Mesenchymal stem cell (in vitro differentiated cells and primary cell): ENCODE results near the gene NDC1. TPM values are rescaled to one million over a fixed set of nuclear protein-coding genes. Genes with fewer than 3 reads are reported as not detected.

Experiments
- DNase-seq: peaks from one replicate; pipeline ENCODE4 v3.0.0-alpha.2; 2013
- H2AFZ ChIP-seq: one replicate; pipeline ENCODE4 v1.6.1; 2013; ENCODE audit warnings: low read depth, mild to moderate bottlenecking, control low read depth, inconsistent platforms, low read length, moderate library complexity
- H2AK5ac ChIP-seq: 2 replicates; pipeline ENCODE4 v1.6.1; 2013; ENCODE audit warnings: low read length, moderate library complexity, mild to moderate bottlenecking, inconsistent platforms; ENCODE audit not compliant: severe bottlenecking
- H2BK120ac ChIP-seq: one replicate; pipeline ENCODE4 v1.6.1; 2013; ENCODE audit warnings: low read depth, mild to moderate bottlenecking, inconsistent platforms, low read length, moderate library complexity
- H2BK12ac ChIP-seq, 2 experiments: one replicate each; pipeline ENCODE4 v1.6.1; 2013; ENCODE audit warnings: inconsistent platforms in 2 of 2, low read length in 2 of 2, mild to moderate bottlenecking in 2 of 2, moderate library complexity in 2 of 2, control low read depth in 1 of 2
- H2BK15ac ChIP-seq: one replicate; pipeline ENCODE4 v1.6.1; 2013; ENCODE audit warnings: mild to moderate bottlenecking, low read depth, inconsistent platforms; ENCODE audit not compliant: poor library complexity, severe bottlenecking
- H2BK5ac ChIP-seq: 2 replicates; pipeline ENCODE4 v1.6.1; 2013; ENCODE audit warnings: low read depth, mild to moderate bottlenecking, low read length, control low read depth, inconsistent platforms; ENCODE audit not compliant: poor library complexity, severe bottlenecking
- H3K14ac ChIP-seq, 2 experiments: one replicate each; pipeline ENCODE4 v1.6.1; 2013; ENCODE audit warnings: inconsistent platforms in 2 of 2, low read length in 2 of 2, control low read depth in 1 of 2, mild to moderate bottlenecking in 1 of 2, moderate library complexity in 1 of 2
- H3K18ac ChIP-seq, 2 experiments: one replicate each; pipeline ENCODE4 v1.6.1; 2013; ENCODE audit warnings: inconsistent platforms in 2 of 2, low read length in 2 of 2, control low read depth in 1 of 2, low read depth in 1 of 2, mild to moderate bottlenecking in 1 of 2
- H3K23ac ChIP-seq, 2 experiments: one replicate each; pipeline ENCODE4 v1.6.1; 2013; ENCODE audit warnings: inconsistent platforms in 2 of 2, low read length in 2 of 2, mild to moderate bottlenecking in 2 of 2, moderate library complexity in 2 of 2, control low read depth in 1 of 2
- H3K27ac ChIP-seq: 2 replicates; pipeline ENCODE4 v1.5.1; 2013; ENCODE audit warnings: mild to moderate bottlenecking, moderate library complexity, low read length, control low read depth, inconsistent platforms; ENCODE audit not compliant: poor library complexity, severe bottlenecking
- H3K27me3 ChIP-seq, 2 experiments: 2 replicates each; pipeline versions ENCODE4 v1.6.1 to v1.7.0; 2013; ENCODE audit warnings: low read length in 2 of 2, mild to moderate bottlenecking in 2 of 2, moderate library complexity in 2 of 2, control low read depth in 1 of 2, inconsistent platforms in 1 of 2; ENCODE audit not compliant: control insufficient read depth in 1 of 2, insufficient read depth in 1 of 2
- H3K36me3 ChIP-seq, 2 experiments: 2 replicates each; pipeline versions ENCODE4 v1.6.1 to v1.7.0; 2013; ENCODE audit warnings: low read length in 2 of 2, control low read depth in 1 of 2, inconsistent platforms in 1 of 2, low read depth in 1 of 2, mild to moderate bottlenecking in 1 of 2; ENCODE audit not compliant: insufficient read depth in 2 of 2, control insufficient read depth in 1 of 2
- H3K4ac ChIP-seq, 2 experiments: one replicate each; pipeline ENCODE4 v1.6.1; 2013; ENCODE audit warnings: inconsistent platforms in 2 of 2, low read length in 2 of 2, mild to moderate bottlenecking in 2 of 2, moderate library complexity in 2 of 2, control low read depth in 1 of 2, low read depth in 1 of 2
- H3K4me1 ChIP-seq: 2 replicates; pipeline ENCODE4 v1.6.1; 2013; ENCODE audit warnings: low read depth, low read length, control low read depth; ENCODE audit not compliant: control insufficient read depth, insufficient read depth
- H3K4me2 ChIP-seq: 2 replicates; pipeline ENCODE4 v1.6.1; 2013; ENCODE audit warnings: low read length, mild to moderate bottlenecking, inconsistent platforms; ENCODE audit not compliant: poor library complexity, severe bottlenecking
- H3K4me3 ChIP-seq, 2 experiments: 2 replicates each; pipeline versions ENCODE4 v1.5.1 to v1.7.0; 2013; ENCODE audit warnings: low read length in 2 of 2, mild to moderate bottlenecking in 2 of 2, control low read depth in 1 of 2, low read depth in 1 of 2; ENCODE audit not compliant: insufficient read depth in 1 of 2
- H3K79me1 ChIP-seq: replicated peaks from 2 replicates; pipeline ENCODE4 v1.6.1; 2013; ENCODE audit warnings: mild to moderate bottlenecking, control low read depth, low read length, inconsistent platforms; ENCODE audit not compliant: poor library complexity, severe bottlenecking
- H3K9ac ChIP-seq: 2 replicates; pipeline ENCODE4 v1.7.0; 2013; ENCODE audit warnings: mild to moderate bottlenecking, low read length, moderate library complexity
- H3K9me3 ChIP-seq: 2 replicates; pipeline ENCODE4 v1.7.0; 2013; ENCODE audit warnings: mild to moderate bottlenecking, low read length; ENCODE audit not compliant: control insufficient read depth
- H4K8ac ChIP-seq: one replicate; pipeline ENCODE4 v1.6.1; 2013; ENCODE audit warnings: inconsistent platforms, mild to moderate bottlenecking, low read length, moderate library complexity
- H4K91ac ChIP-seq: one replicate; pipeline ENCODE4 v1.6.1; 2013; ENCODE audit warnings: mild to moderate bottlenecking, low read length, inconsistent platforms
- WGBS: methylation state at CpG from one replicate; pipeline ENCODE4 v1.1.7; 2013; ENCODE audit warnings: mixed read lengths; 5-methylcytosine and 5-hydroxymethylcytosine counted together
- small RNA-seq: library from polyadenylated mRNA; stranded (forward); fragments of <200 nt; extraction: miRNeasy Mini kit (QIAGEN cat#:217004); gene quantifications from one replicate; pipeline ENCODE3, GENCODE V24; 2013; ENCODE audit warnings: low read depth

NDC1 gene

GRCh38 chr1:53716150-53716549 lies 121.9 kb downstream of the NDC1 start:
- Histone ChIP-seq H4K91ac (no peak overlapping the region), H3K27me3 (peaks cover 0 to 55% of the 10 kb centered on the region in 2 experiments), H3K9me3 (no peaks in the 10 kb centered on the region), H2BK12ac (no peak overlapping the region), H2AK5ac (no peak overlapping the region), H3K4ac (no peak overlapping the region), H2AFZ (no peak overlapping the region), H3K4me1 (peaks cover 7% of the 10 kb centered on the region), H3K23ac (no peak overlapping the region), H2BK120ac (no peak overlapping the region), H2BK5ac (no peak overlapping the region), H4K8ac (no peak overlapping the region), H3K14ac (no peak overlapping the region), H3K4me3 (no peak overlapping the region), H3K18ac (no peak overlapping the region), H3K27ac (no peak overlapping the region), H2BK15ac (no peak overlapping the region), H3K36me3 (peaks cover 0 to 22% of the 10 kb centered on the region in 2 experiments), H3K79me1 (peaks cover 42% of the 10 kb centered on the region), H3K9ac (no peak overlapping the region), H3K4me2 (no peak overlapping the region)
- no peak for DNase-seq
- 81% methylated on average over 4 of the region's 5 CpGs for WGBS

GRCh38 chr1:53715478-53715877 lies 122.6 kb downstream of the NDC1 start:
- Histone ChIP-seq H3K18ac (no peak overlapping the region), H3K9ac (no peak overlapping the region), H3K27ac (no peak overlapping the region), H3K4me2 (no peak overlapping the region), H3K27me3 (peaks cover 0 to 60% of the 10 kb centered on the region in 2 experiments), H3K14ac (peak overlapping the region in 1 of 2 experiments; percentile 10), H2BK120ac (no peak overlapping the region), H3K4me1 (peaks cover 11% of the 10 kb centered on the region), H3K79me1 (peaks cover 44% of the 10 kb centered on the region), H3K4ac (no peak overlapping the region), H2AFZ (no peak overlapping the region), H3K9me3 (no peaks in the 10 kb centered on the region), H3K36me3 (peaks cover 0 to 25% of the 10 kb centered on the region in 2 experiments), H4K8ac (no peak overlapping the region), H4K91ac (no peak overlapping the region), H2BK5ac (no peak overlapping the region), H3K4me3 (no peak overlapping the region), H2BK12ac (no peak overlapping the region), H2AK5ac (no peak overlapping the region), H3K23ac (peak overlapping the region in 1 of 2 experiments; percentile 6), H2BK15ac (no peak overlapping the region)
- 51% methylated on average over 11 of the region's 11 CpGs for WGBS
- DNase-seq, result peak; percentile 26

Small RNA genes lying within 50 kb of the gene (small RNA-seq; reads per million reads assigned to genes)
- gene AL049745.1 (not detected), gene RF00418 (not detected)
